GM21515 (cell line): ENCODE measurements around the gene CENPC.
"Not testable (repeated sequence)": the region's sequence is repeated elsewhere in the genome, so short reads cannot be mapped to it uniquely, and the experiment has no call there.

Source experiments
- ATAC-seq: cut with Tn5 transposase; IDR thresholded peaks from one replicate; pipeline ENCODE4 v1.9.1; 2021; ENCODE audit not compliant: unreplicated experiment

Gene CENPC

GRCh38 chr4:67470871-67471270 lies 74.4 kb downstream of the CENPC start:
- no peak for ATAC-seq

- no peak for ATAC-seq
These were observed 76.5 kb downstream of the CENPC start for GRCh38 chr4:67468830-67469229.

GRCh38 chr4:67466751-67467150 lies 78.6 kb downstream of the CENPC start:
- ATAC-seq, result no peak

DNA sequence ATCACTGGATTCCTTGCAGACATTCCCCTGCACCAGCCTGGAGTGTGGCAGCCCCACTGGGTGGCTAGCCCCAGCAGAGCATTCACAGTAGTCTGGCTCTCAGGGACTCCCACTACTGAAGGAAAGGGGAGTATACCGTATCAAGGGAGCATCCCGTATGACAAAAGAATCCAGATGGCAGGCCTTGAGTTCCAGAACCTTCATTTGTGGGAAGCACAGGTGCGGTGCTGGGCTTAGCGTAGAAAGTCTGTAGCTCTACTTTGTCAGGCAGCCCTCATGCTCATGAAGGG lies 79.6 kb downstream of the CENPC start:
- ATAC-seq, result no peak

- ATAC-seq, result no peak
These were observed 80.1 kb downstream of the CENPC start for GRCh38 chr4:67465032-67465762.

GRCh38 chr4:67460574-67460973 lies 84.7 kb downstream of the CENPC start:
- no peak for ATAC-seq

GRCh38 chr4:67459164-67459563 lies 86.1 kb downstream of the CENPC start:
- no peak for ATAC-seq

GRCh38 chr4:67456577-67457196 lies 88.6 kb downstream of the CENPC start:
- ATAC-seq, result no peak

- not testable (repeated sequence) for ATAC-seq
These were observed 92.5 kb downstream of the CENPC start for GRCh38 chr4:67452846-67453205.

DNA sequence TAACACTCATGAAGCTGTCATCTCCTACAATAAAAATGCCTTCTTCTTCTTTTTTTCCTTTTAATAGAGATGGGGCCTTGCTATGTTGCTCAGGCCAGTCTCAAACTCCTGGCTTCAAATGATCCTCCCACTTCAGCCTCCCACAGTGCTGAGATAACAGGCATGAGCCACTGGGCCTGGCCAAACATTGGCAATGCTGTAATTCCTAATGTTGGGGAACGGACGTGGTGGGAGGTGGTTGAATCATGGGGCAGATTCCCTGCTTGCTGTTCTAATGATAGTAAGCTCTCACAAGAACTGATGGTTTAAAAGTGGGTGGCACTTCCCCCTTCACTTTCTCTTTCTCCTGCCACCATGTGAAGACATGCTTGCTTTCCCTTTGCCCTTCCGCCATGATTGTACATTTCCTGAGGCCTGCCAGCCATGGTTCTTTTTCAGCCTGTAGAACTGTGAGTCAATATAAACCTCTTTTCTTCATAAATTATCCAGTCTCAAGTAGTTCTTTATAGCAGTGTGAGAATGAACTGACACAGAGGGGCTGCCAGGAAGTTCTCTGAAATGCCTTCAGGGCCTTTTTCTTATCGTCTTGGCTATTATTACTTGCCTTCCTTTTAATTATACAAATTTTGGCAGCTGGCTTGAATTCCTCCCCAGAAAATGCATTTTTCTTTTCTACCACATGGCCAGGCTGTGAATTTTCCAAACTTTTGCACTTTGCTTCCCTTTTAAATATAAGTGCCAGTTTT lies 93.0 kb downstream of the CENPC start:
- no peak for ATAC-seq

- no peak for ATAC-seq
These were observed 93.8 kb downstream of the CENPC start for GRCh38 chr4:67451464-67451863.

DNA sequence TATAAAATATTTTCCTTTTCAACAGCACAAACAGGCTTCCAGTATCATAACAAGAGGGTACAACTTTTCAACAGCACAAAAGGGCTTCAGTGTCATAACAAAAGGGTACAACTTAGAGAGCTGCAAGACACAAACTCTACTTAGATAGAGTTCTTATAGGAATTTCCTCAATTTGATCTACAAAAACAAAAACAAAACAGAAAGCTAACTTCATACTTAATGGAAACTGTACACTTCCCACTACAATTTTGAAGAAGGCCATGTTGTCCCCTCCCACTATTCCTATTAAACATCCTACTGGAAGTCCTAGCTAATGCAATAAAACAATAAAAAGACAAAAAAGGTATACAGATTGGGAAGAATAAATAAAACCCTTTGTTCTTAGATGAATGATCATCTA lies 96.7 kb downstream of the CENPC start:
- no peak for ATAC-seq

DNA sequence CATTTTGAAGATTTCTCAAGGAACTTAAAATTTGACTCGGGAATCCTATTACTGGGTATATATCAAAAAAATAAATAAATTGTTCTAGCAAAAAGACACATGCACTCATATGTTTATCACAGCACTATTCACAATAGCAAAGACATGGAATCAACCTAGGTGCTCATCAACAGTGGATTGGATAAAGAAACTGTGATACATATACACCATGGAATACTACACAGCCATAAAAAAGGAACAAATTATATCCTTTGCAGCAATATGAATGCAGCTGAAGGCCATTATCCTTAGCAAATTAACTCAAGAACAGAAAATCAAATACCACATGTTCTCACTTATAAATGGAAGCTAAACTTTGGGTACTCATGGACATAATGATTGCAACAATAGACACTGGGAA lies 97.4 kb downstream of the CENPC start:
- no peak for ATAC-seq

DNA sequence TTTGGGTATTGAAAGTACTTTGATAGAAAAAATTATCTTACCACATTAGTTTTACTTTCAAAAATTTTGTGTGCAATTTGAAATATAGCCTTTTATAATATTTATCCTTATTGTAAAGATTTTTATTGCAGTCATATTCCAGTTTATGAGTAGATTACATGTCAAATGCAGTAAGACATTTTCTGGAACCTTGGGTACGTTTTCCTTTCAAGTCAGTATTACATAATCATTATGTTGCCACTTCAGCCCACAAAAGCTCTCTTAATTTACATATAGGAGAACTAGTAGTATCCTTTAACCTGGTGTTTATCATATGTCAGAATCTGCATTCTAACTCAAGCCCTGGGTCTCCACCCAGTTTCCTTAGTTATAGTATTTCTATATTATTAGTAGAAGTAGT lies 98.5 kb downstream of the CENPC start:
- ATAC-seq, result no peak

GRCh38 chr4:67445881-67446280 lies 99.4 kb downstream of the CENPC start:
- not testable (repeated sequence) for ATAC-seq

DNA sequence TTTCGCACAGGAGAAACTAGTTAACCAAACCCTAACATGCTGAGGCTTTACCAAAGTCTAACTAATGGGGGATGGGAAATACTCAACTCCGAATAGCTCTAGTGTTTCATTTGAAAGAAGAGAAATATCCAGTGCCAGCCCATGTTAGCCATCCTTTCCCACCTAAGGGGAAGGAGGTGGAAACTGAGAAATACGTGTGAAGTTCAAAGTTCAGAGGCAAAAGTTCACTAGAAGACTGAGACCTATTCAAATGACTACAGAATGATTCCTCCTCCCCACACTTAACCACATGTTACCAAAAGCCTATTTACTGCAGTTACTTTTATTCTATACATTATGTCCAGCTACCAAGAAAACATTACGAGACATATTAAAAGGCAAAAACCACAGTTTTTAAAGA lies 106.3 kb downstream of the CENPC start:
- no peak for ATAC-seq

DNA sequence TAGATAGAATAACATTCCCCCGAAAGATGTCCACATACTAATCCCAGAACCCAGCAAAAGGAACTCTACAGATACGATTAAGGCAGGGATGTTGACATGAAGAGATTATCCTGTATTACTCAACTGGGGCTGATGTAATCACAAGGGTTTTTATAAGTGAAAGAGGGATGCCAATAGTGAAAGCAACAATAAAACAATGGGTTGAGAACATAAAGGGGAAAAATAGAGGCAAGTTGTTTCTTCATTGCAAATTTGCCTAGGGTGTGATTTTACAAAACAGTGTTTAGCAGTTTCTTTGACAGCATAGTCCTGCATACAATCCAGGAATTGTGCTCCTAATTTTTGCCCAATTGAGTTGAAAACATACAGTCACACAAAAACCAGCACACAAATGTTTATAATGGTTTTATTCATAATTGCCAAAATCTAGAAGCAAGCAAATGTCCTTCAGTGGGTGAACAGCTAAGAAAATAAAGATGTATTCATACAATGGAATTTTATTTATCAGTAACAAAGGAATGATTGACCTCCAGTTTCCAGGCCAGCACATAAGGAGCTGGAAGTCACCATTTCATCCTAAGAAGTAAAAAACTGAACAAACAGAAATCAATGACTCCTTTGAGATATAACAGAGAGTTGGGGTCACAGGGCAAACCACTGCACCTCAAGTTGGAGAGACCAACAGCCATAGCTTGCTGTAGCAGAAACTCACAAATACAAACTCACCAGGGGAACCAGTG lies 107.2 kb downstream of the CENPC start:
- ATAC-seq, result no peak

- no peak for ATAC-seq
These were observed 108.6 kb downstream of the CENPC start for GRCh38 chr4:67436742-67437141.

DNA sequence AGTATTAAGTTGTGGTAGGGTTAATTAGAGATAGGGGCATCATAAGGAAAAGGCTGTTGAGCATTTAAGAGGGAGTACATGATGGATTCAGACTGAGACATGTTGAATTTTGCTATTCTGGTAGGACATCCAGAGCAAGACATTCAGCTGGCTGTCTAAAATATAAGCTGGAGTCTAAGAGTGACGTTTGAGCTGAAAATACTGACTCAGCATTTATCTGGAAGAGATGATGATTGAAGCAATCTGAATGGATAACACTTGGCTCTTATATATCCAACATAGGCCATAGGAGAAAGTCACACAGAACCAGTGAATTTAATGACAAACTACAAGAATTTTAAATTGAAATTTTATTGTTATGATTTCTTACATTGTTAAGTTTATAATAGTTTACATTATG lies 114.3 kb downstream of the CENPC start:
- ATAC-seq, result no peak

DNA sequence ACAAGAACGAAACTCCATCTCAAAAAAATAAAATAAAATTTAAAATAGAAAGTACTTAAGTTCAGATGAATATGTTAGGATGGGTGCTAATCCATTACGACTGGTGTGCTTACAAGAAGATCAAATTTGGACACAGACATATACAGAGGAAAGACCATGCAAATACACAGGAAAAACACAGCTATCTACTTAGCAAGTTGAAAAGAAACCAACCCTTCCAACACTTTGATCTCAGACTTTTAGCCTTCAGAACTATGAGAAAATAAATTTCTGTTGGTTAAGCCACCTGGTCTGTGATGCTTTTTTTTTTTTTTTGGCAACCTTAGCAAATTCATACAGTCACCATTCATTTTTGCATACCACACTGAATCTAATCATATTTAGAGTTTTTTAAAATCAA lies 116.5 kb downstream of the CENPC start:
- ATAC-seq, result no peak
